Right cardiac atrium (tissue), 5 donors: ENCODE data around the gene SEPTIN8. TPM values are rescaled to one million over a fixed set of nuclear protein-coding genes. Genes with fewer than 3 reads are reported as not detected.

ENCODE experiments used
- ATAC-seq, 2 donors: fragments of 200-7000 bp; cut with Tn5 transposase; one replicate each; pipeline versions ENCODE4 v1.8.0 to v1.9.1; 2020; ENCODE audit warnings: moderate library complexity in 2 of 2, mild to moderate bottlenecking in 1 of 2
- DNase-seq, 3 donors: peaks; one replicate each; pipeline ENCODE4 v3.0.0-alpha.2; 2020
- H3K27ac ChIP-seq: one replicate; pipeline ENCODE4 v1.5.1; 2013; ENCODE audit warnings: mild to moderate bottlenecking, low read length, control low read depth, moderate library complexity
- H3K27me3 ChIP-seq: one replicate; pipeline ENCODE4 v1.6.1; 2013; ENCODE audit not compliant: control insufficient read depth, insufficient read depth
- H3K4me1 ChIP-seq: one replicate; pipeline ENCODE4 v1.6.1; 2013; ENCODE audit warnings: low read length; ENCODE audit not compliant: control insufficient read depth, insufficient read depth
- H3K4me3 ChIP-seq: one replicate; pipeline ENCODE4 v1.5.1; 2013; ENCODE audit warnings: low read length, control low read depth
- H3K9me3 ChIP-seq: one replicate; pipeline ENCODE4 v1.6.1; 2013; ENCODE audit warnings: low read length; ENCODE audit not compliant: control insufficient read depth
- WGBS: extraction: QIAGEN DNeasy Blood & Tissue Kit; methylation state at CpG from one replicate; pipeline ENCODE4 v1.1.7; 2013; 5-methylcytosine and 5-hydroxymethylcytosine counted together
- intact Hi-C, 4 donors: fragments of 100-400 bp; cut with DNase I; formaldehyde crosslinking; loops; one replicate each; pipeline versions ENCODE4 v1.11.0 to v1.14.0; 2022 to 2023
- polyA plus RNA-seq: library from polyadenylated mRNA; stranded (reverse); fragments of 200-250 nt; gene quantifications from one replicate; pipeline ENCODE4 v1.2.3, GENCODE V29; 2013
- total RNA-seq, 4 donors: library from RNA; stranded (reverse); fragmentation: NEBNext Ultra II Directional; extraction: Animal tissue kit (Norgen Biotek cat#: 25700); gene quantifications; one replicate each; pipeline ENCODE4 v1.2.1, GENCODE V29; 2021
- donor health status: healthy with polysubstance abuse.
- donor health status: DM: no; HTN: yes; CAD: no.
- donor health status: DM: no; HTN: no; CAD: no.
- donor health status: DM: no; HTN: yes; CAD: no; lungs with severe emphysema.
- donor health status: DM: yes; HTN: yes; CAD: no.

The SEPTIN8 gene
- total and polyA plus RNA-seq, 5 donors: 17.7 to 33.7 (median 29.5) TPM

DNA sequence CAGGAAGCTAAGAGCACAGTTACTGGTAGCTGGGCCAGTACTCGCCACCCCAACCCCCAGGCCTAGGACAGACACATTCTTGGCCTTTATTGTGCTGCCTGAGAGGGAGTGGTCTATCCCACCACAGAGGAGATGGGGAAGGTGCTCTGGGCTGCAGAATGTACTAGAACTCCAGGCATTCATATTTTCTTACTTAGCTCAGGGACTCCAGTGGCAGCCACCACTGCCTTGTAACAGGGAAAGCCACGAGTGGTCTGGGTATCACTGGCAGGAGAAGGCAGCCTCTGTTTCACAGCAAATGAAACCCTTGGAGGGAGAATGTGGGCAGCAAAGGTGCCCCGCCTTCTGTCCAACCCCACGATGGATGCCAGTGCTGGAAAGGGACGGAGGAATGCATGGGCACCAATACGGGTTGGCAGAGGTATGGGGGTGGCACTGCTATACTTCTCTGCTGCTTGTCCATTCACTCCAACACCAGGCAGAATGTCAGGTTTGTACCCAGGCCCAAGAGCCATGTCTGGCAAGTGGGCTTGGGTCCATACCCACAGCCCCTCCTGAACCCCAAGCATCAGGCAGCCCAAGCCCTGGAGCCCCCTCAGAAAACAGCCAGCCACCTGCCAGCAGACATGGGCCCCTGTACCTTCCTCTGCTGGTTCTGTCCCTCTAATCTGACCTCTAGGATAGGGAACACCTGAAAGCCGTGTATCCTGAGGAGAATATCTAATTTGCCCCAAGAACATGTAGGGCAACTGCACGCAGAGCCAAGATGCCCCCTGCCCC, 4.6 kb downstream of the SEPTIN8 start:
- Histone ChIP-seq H3K9me3 (no peaks in the 10 kb centered on the region), H3K4me3 (no peak overlapping the region), H3K27ac (peak overlapping the region; percentile 8), H3K27me3 (no peaks in the 10 kb centered on the region), H3K4me1 (peaks cover 37% of the 10 kb centered on the region)
- 78% methylated on average over 8 of the region's 8 CpGs for WGBS
- DNase-seq (no peak), ATAC-seq (no peak)
- intact Hi-C loops: no loop called here

DNA sequence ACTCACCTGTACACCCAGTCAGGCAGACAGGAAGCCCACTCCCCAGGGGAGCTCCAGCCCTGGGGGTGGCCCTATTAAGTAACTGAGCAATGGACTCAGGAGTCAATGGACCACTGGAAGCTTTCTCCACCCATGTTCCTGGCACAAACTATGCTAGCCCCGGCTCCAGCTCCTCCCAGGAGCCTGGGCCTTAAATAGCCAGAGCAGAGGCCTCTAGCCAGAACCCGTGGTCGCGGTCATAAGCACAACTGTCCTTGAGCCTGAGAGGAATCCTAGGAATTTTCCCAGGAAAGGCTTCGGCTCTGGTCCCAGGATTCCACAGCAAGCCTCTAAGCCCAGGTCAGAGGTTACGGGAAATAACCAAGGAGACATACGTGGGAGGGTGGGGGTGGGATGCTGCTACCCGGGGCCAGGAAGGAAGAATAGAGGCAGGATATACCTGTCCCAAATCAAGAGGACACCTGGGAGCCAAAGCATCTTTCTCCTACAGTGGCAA, 5.5 kb downstream of the SEPTIN8 start:
- no peaks in the 10 kb centered on the region for H3K9me3 ChIP-seq
- ATAC-seq (peak; percentile 18 to 42), DNase-seq (peak; percentile 47 to 81 (median 74))
- H3K27ac ChIP-seq: peak overlapping the region; percentile 37
- no peaks in the 10 kb centered on the region for H3K27me3 ChIP-seq
- WGBS: 27% methylated on average over 8 of the region's 8 CpGs
- intact Hi-C loops: no loop called here
- H3K4me1 ChIP-seq: peaks cover 43% of the 10 kb centered on the region
- no peak overlapping the region for H3K4me3 ChIP-seq

DNA sequence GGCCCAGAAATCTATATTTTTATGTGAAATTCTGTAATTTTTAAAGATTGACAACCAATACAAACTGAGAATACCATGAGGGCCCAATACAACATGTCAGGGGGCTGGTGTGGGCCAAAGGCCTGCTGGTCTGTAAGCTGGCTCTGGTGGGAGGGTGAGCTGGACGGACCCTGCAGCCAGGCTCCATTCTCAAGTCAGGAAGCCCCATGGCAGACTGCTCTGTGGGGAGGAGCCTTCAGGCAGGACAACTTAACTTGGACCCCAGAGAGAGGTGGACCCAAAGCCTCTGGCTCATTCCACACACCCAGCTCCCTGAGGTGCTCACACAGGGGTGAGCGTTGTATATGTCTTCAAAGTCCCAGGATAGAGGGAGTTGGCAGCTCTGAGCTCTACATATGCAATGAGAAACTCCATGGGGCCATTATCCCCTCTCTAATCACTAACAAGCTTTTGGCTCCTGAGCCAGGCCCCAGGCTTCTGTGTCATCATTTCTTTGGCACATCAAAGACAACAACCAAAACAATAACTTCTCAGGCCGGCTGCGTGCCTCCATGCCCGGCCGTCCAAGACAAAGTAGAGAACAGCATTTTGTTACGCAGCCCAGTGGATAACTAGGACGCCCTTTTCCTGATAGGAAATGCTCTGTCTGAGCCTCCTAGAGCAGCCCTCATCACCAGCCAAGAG, 6.4 kb downstream of the SEPTIN8 start:
- Histone ChIP-seq H3K27me3 (no peaks in the 10 kb centered on the region), H3K27ac (peak overlapping the region; percentile 33), H3K4me3 (no peak overlapping the region), H3K4me1 (peaks cover 43% of the 10 kb centered on the region), H3K9me3 (no peaks in the 10 kb centered on the region)
- 66% methylated on average over 8 of the region's 8 CpGs for WGBS
- DNase-seq (peak in 1 of 3 donors; percentile 64), ATAC-seq (peak in 1 of 2 donors; percentile 39)
- intact Hi-C loops: no loop called here

DNA sequence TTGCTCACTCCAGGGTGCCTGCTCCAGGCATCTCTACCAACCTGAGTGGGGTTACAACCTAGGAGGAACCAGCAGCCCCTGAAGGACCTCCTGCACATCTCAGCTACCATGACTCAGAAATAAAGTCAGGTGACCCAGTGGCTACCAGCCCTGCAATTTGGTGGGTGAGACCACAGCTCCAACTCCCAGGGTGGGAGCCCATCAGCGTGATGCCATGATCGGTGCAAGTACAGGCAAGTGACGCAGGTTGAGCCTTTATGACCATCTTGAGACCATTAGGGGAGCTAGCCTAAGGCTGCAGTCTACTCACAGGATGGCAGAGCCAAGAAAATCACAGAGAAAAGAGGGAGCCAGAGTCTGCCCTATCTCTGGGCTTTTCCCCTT, 8.6 kb downstream of the SEPTIN8 start:
- DNase-seq: no peak
- peaks cover 38% of the 10 kb centered on the region for H3K4me1 ChIP-seq
- no peaks in the 10 kb centered on the region for H3K27me3 ChIP-seq
- H3K9me3 ChIP-seq: no peaks in the 10 kb centered on the region
- ATAC-seq: no peak
- no peak overlapping the region for H3K27ac ChIP-seq
- H3K4me3 ChIP-seq: no peak overlapping the region
- 98% methylated on average over 3 of the region's 3 CpGs for WGBS
- intact Hi-C loops: loop anchor here in 1 of 4 donors (10.0 kb wide), 1 partner anchor 46 kb away; the partner anchor contains the start of gene SOWAHA

DNA sequence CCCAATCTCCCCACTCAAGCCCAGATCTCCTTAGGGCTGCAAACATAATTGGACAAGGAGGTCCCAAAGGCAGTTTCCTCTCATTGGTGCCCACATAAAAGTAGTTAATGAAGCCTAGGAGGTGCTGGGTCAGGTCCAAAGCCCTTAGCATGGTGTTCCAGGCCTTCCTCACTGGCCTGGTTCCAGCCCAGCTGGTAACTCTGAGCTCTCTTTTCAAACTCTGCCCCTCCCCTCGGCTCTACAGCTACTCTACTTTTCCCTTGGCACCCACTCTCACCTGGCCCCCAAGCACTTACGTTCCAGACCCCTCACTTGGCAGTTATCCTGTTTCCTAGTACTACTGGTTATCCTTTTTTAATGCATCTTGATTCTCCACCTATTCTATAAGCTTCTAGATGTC, 9.9 kb downstream of the SEPTIN8 start:
- no peaks in the 10 kb centered on the region for H3K9me3 ChIP-seq
- no peak for ATAC-seq

DNA sequence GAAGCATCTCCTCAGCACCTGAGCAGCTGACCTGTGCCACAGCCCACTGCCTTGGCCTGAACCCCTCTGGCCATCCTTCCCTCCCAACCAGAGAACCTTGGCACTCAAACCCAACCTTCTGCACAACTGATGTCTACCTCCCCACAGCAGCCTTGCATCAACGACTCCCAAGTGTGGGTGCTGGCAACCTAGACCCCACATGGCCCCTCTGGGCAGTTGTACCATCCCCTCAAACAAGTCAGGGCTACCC, 10.3 kb downstream of the SEPTIN8 start:
- H3K9me3 ChIP-seq: no peaks in the 10 kb centered on the region
- intact Hi-C loops: loop anchor here in 1 of 4 donors (10.0 kb wide), 1 partner anchor 48 kb away; the partner anchor contains the start of gene SOWAHA
- 95% methylated on average over 1 of the region's 1 CpG for WGBS
- no peak overlapping the region for H3K27ac ChIP-seq
- no peak for DNase-seq
- H3K4me3 ChIP-seq: no peak overlapping the region
- no peak for ATAC-seq
- H3K4me1 ChIP-seq: peaks cover 23% of the 10 kb centered on the region
- H3K27me3 ChIP-seq: no peaks in the 10 kb centered on the region

More for the DNA sequence above, 9.9 kb downstream of the SEPTIN8 start:
- no peak overlapping the region for H3K4me3 ChIP-seq
- H3K4me1 ChIP-seq: peaks cover 26% of the 10 kb centered on the region
- H3K27me3 ChIP-seq: no peaks in the 10 kb centered on the region
- H3K27ac ChIP-seq: no peak overlapping the region
- WGBS: 36% methylated on average over 2 of the region's 2 CpGs
- peak in 2 of 3 donors; percentile 60 to 66 for DNase-seq
- intact Hi-C loops: loop anchor here in 1 of 4 donors (10.0 kb wide), 1 partner anchor 48 kb away; the partner anchor contains the start of gene SOWAHA

DNA sequence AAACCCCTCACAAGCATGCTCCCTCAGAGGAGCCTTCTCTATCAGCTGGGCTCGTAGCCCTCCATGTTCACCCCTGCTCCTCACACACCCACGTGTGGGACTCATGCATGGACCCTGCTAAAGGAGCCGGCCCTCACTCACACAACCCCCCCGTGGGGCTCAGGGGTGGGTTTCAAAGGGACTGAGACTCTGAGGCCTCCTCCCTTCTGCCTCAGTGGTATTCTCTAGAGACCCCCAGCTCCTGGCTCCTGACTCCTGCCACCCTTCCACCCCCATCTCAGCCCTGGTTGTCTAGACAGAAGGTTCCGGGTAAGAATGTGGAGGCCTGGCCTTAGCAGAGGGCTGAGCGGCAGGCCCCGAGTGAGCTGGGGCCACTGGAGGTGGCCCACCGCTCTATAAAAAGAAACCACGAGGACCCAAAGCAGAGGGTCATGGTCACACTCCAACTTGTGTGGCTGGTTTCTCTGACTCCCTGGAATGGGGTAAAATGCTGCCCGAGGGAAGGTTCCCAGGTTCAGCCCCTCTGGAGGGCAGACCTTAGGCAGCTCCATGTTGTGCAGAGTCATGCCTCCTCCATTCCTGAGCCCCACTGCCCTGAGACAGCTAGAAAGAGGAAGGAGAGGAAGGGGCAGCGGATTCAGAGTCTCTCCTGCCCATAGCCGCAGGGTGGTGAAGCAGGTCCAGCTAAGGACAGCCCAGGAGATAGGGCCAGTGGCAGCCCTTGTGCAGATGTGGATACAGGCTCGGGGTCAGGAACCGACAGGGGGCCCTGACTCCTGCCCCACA, 10.8 kb downstream of the SEPTIN8 start:
- intact Hi-C loops: loop anchor here in 1 of 4 donors (10.0 kb wide), 1 partner anchor 49 kb away; the partner anchor contains the start of gene SOWAHA
- ATAC-seq (no peak), DNase-seq (peak in 1 of 3 donors; percentile 36)
- no peaks in the 10 kb centered on the region for H3K9me3 ChIP-seq
- H3K4me3 ChIP-seq: no peak overlapping the region
- H3K27me3 ChIP-seq: no peaks in the 10 kb centered on the region
- H3K27ac ChIP-seq: no peak overlapping the region
- peaks cover 20% of the 10 kb centered on the region for H3K4me1 ChIP-seq
- 87% methylated on average over 14 of the region's 14 CpGs for WGBS

DNA sequence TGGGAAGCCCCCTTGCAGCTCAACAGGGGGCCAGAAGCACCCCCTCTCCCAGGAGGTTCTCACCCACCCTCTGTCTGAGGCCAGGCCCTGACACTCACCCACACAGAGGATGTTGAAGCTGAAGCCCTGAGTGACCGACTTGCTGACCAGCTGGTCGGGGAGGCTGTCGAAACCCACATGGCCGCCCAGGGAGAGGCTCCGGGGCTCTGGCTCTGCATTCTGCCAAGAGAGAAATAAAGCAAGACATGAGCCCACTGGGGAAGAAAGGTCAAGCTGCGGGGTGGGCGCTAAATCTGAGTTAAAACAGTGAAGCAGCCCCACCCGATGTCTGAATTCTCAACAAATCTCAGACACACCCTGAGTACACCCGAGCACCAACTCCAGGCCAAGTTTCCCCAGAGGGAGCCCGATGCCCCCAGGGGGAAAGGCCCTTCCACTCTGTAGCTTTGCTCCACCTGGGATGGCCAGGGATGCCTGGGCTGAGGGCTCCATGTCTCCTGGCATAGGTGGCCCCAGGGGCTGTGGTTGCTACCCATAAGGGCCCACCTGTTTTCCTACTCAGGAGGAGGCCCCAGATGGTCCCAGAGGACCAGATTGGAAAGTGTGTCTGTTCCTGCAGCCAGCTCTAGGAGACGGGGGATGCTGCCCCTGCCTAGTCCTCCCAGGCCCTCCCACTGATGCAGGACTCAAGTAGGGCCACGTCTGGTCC, 11.6 kb downstream of the SEPTIN8 start:
- intact Hi-C loops: loop anchor here in 1 of 4 donors (10.0 kb wide), 1 partner anchor 49 kb away; the partner anchor contains the start of gene SOWAHA
- Histone ChIP-seq H3K4me3 (no peak overlapping the region), H3K4me1 (peaks cover 14% of the 10 kb centered on the region), H3K9me3 (no peaks in the 10 kb centered on the region), H3K27ac (no peak overlapping the region), H3K27me3 (no peaks in the 10 kb centered on the region)
- ATAC-seq: peak; percentile 27 to 45
- peak; percentile 57 to 78 (median 68) for DNase-seq
- WGBS: 73% methylated on average over 12 of the region's 12 CpGs

DNA sequence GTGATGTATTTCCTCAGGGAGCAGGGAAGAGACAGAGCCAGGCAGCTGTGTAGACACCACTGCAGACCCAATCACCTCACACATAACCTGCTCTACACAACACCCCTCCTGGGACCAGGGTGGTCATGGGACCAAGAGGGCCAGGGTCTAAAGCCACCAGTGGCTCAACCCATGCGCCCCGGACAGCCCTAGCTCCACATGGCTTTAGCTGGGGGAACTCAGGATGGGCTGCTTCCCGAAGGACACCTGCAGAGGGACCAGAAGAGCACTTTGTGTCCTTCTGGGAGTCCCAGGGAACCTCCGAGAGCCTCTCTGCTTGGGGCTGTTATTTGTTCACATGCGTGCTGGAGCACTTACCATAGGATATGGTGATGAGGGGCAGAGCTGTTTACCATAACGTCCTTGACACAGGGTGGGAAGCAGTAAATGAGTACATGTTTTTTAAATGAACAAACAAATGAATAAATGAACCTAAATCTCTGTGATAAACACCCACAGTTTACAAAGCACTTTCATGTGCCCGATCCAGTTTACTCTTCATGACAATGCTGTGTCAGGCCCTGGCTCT, 12.3 kb downstream of the SEPTIN8 start:
- no peak for ATAC-seq

DNA sequence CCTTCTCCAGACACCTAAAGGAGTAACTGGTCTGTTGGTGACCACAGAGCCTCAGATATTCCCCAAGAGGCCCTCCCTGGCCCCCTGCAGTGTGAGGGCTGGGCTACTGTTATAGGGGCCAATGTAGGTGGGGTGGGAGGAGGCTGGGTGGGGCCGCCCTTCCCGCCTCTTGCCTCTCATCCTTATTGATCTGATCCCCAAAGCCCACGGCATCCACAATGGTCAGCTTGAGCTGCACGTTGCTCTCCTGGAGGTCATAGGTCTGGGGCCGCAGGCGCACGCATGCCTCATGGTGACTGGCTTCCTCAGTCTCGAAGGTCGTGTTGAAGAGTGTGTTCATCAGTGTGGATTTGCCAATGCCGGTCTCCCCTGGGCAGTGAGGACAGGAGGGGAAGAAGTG, 13.0 kb downstream of the SEPTIN8 start:
- WGBS: 95% methylated on average over 10 of the region's 10 CpGs
- no peak overlapping the region for H3K4me3 ChIP-seq
- peaks cover 13% of the 10 kb centered on the region for H3K4me1 ChIP-seq
- H3K9me3 ChIP-seq: no peaks in the 10 kb centered on the region
- ATAC-seq: no peak
- intact Hi-C loops: loop anchor here in 1 of 4 donors (10.0 kb wide), 1 partner anchor 51 kb away; the partner anchor contains the start of gene SOWAHA
- no peak for DNase-seq
- no peaks in the 10 kb centered on the region for H3K27me3 ChIP-seq
- H3K27ac ChIP-seq: no peak overlapping the region

More for the DNA sequence above, 12.3 kb downstream of the SEPTIN8 start:
- Histone ChIP-seq H3K4me1 (peaks cover 13% of the 10 kb centered on the region), H3K9me3 (no peaks in the 10 kb centered on the region), H3K4me3 (no peak overlapping the region), H3K27ac (no peak overlapping the region), H3K27me3 (no peaks in the 10 kb centered on the region)
- no peak for DNase-seq
- intact Hi-C loops: loop anchor here in 1 of 4 donors (10.0 kb wide), 1 partner anchor 50 kb away; the partner anchor contains the start of gene SOWAHA
- 93% methylated on average over 7 of the region's 7 CpGs for WGBS
